SU-DHL-6 (cell line): ENCODE measurements around the gene C1orf74.
A peak's percentile ranks its signal among the peaks of the same experiment; 100 is the strongest.

Experiments used
- H2AFZ ChIP-seq: fragments of 200-600 bp; sonication (generic); 2 replicates; pipeline ENCODE4 v1.6.1; 2014; ENCODE audit warnings: low read depth, mild to moderate bottlenecking, moderate library complexity, mixed read lengths, antibody characterized with exemption, low read length; ENCODE audit not compliant: severe bottlenecking
- H3F3A ChIP-seq: fragments of 200-600 bp; shearing (Covaris generic); 2 replicates; pipeline ENCODE4 v1.6.0; 2016; ENCODE audit warnings: antibody characterized with exemption, mild to moderate bottlenecking; ENCODE audit not compliant: insufficient read depth
- H3K27ac ChIP-seq: fragments of 200-600 bp; sonication (generic); 2 replicates; pipeline ENCODE4 v1.5.1; 2016; ENCODE audit warnings: low read depth, mild to moderate bottlenecking, low read length, moderate library complexity, mixed read lengths
- H3K27me3 ChIP-seq: fragments of 200-600 bp; sonication (generic), shearing (Covaris generic); 2 replicates; pipeline ENCODE4 v1.6.0; 2014; ENCODE audit warnings: mild to moderate bottlenecking, low read length
- H3K36me3 ChIP-seq: fragments of 200-600 bp; sonication (generic); 2 replicates; pipeline ENCODE4 v1.6.1; 2014; ENCODE audit warnings: mild to moderate bottlenecking, low read length, mixed read lengths
- H3K4me2 ChIP-seq: fragments of 300-600, 200-600 bp; shearing (Covaris generic), sonication (generic); 2 replicates; pipeline ENCODE4 v1.6.0; 2014; ENCODE audit warnings: low read length, low read depth, mild to moderate bottlenecking; ENCODE audit not compliant: poor library complexity, severe bottlenecking
- H3K4me3 ChIP-seq: fragments of 200-600 bp; sonication (generic); 2 replicates; pipeline ENCODE4 v1.5.1; 2014; ENCODE audit warnings: antibody characterized with exemption, low read length, mild to moderate bottlenecking, mixed read lengths; ENCODE audit not compliant: insufficient read depth, poor library complexity, severe bottlenecking
- H3K79me2 ChIP-seq: fragments of 200-600 bp; sonication (generic); 2 replicates; pipeline ENCODE4 v1.6.1; 2014; ENCODE audit warnings: mild to moderate bottlenecking, low read length, moderate library complexity; ENCODE audit not compliant: insufficient read depth
- H3K9ac ChIP-seq: fragments of 200-600 bp; sonication (generic); 2 replicates; pipeline ENCODE4 v1.7.0; 2014; ENCODE audit warnings: mild to moderate bottlenecking, low read length
- H3K9me2 ChIP-seq: fragments of 200-600 bp; sonication (generic); replicated peaks from 2 replicates; pipeline ENCODE4 v1.6.1; 2014; ENCODE audit warnings: low read length; ENCODE audit not compliant: insufficient read depth
- H3K9me3 ChIP-seq: fragments of 200-600 bp; sonication (generic); 2 replicates; pipeline ENCODE4 v1.6.1; 2014; ENCODE audit warnings: low read length, mixed read lengths; ENCODE audit not compliant: insufficient read depth
- H4K20me1 ChIP-seq: fragments of 200-600 bp; sonication (generic); 2 replicates; pipeline ENCODE4 v1.6.1; 2014; ENCODE audit warnings: low read depth, mild to moderate bottlenecking, antibody characterized with exemption, low read length, moderate library complexity, mixed read lengths
- CTCF ChIP-seq: fragments of 200-600 bp; sonication (generic); IDR thresholded peaks from one replicate; pipeline ENCODE4 v1.5.1; 2017; ENCODE audit warnings: antibody characterized with exemption, mild to moderate bottlenecking, low read length, moderate library complexity; ENCODE audit not compliant: insufficient read depth, poor library complexity, severe bottlenecking
- EZH2phosphoT487 ChIP-seq: fragments of 200-600 bp; sonication (generic), shearing (Covaris generic); conservative IDR thresholded peaks from 2 replicates; pipeline ENCODE4 v1.6.1; 2018; ENCODE audit warnings: mild to moderate bottlenecking, antibody characterized with exemption, low read length, moderate library complexity, mixed read lengths

Gene C1orf74

GRCh38 chr1:209751627-209752231, 32.6 kb downstream of the C1orf74 start:
- no peak for TF ChIP-seq CTCF
- no peak for TF ChIP-seq EZH2phosphoT487
- H3K27me3 ChIP-seq, result no peaks in the 10 kb centered on the region
- no peaks in the 10 kb centered on the region for H3K9me3 ChIP-seq
- H3K9me2 ChIP-seq, result no peaks in the 10 kb centered on the region
- H4K20me1 ChIP-seq, result no peaks in the 10 kb centered on the region
- H3K4me3 ChIP-seq, result no peak overlapping the region
- H3K27ac ChIP-seq, result no peak overlapping the region
- peaks cover 7% of the 10 kb centered on the region; the same call in 1 of the 2 replicates for H3K79me2 ChIP-seq
- H3K4me2 ChIP-seq, result no peak overlapping the region
- H3K36me3 ChIP-seq, result no peaks in the 10 kb centered on the region
- no peak overlapping the region for H3K9ac ChIP-seq
- peaks cover 5% of the 10 kb centered on the region; the same call in 1 of the 2 replicates for H3F3A ChIP-seq
- H2AFZ ChIP-seq, result peak overlapping the region; percentile 38

GRCh38 chr1:209749670-209750323, 34.6 kb downstream of the C1orf74 start:
- H3K9ac ChIP-seq, result no peak overlapping the region
- no peak overlapping the region for H2AFZ ChIP-seq

GRCh38 chr1:209749205-209749604, 35.2 kb downstream of the C1orf74 start:
- H3K27me3 ChIP-seq, result no peaks in the 10 kb centered on the region

More at GRCh38 chr1:209749670-209750323, 34.6 kb downstream of the C1orf74 start:
- TF ChIP-seq CTCF (no peak), EZH2phosphoT487 (no peak)
- no peak overlapping the region for H3K4me2 ChIP-seq
- no peaks in the 10 kb centered on the region for H3K36me3 ChIP-seq
- no peak overlapping the region for H3K4me3 ChIP-seq
- no peaks in the 10 kb centered on the region for H3K9me2 ChIP-seq
- H3K27me3 ChIP-seq, result no peaks in the 10 kb centered on the region
- H3K27ac ChIP-seq, result no peak overlapping the region
- no peaks in the 10 kb centered on the region for H3K79me2 ChIP-seq
- no peaks in the 10 kb centered on the region for H4K20me1 ChIP-seq
- peaks cover 10% of the 10 kb centered on the region; the same call in 1 of the 2 replicates for H3F3A ChIP-seq
- no peaks in the 10 kb centered on the region for H3K9me3 ChIP-seq

More at GRCh38 chr1:209749205-209749604, 35.2 kb downstream of the C1orf74 start:
- Histone ChIP-seq H3K4me3 (no peak overlapping the region), H3K9me2 (no peaks in the 10 kb centered on the region), H2AFZ (no peak overlapping the region), H3K9ac (no peak overlapping the region), H3K9me3 (no peaks in the 10 kb centered on the region), H3K79me2 (no peaks in the 10 kb centered on the region), H3K27ac (no peak overlapping the region), H4K20me1 (no peaks in the 10 kb centered on the region), H3F3A (peaks cover 10% of the 10 kb centered on the region; the same call in 1 of the 2 replicates), H3K36me3 (no peaks in the 10 kb centered on the region), H3K4me2 (no peak overlapping the region)
- TF ChIP-seq CTCF, result no peak
- TF ChIP-seq EZH2phosphoT487, result no peak
